Prostate gland (tissue), 2 donors: Measurements from ENCODE around the gene GZF1. TPM values are rescaled to one million over a fixed set of nuclear protein-coding genes. Genes with fewer than 3 reads are reported as not detected.

Source experiments
- DNase-seq: peaks from one replicate; pipeline ENCODE4 v3.0.0-alpha.2; 2019; ENCODE audit warnings: low spot score
- H3K27ac ChIP-seq, 2 donors: fragments of 200-600 bp; sonication (generic); 2 replicates each; pipeline ENCODE4 v1.5.1; 2017 to 2019
- H3K27me3 ChIP-seq: fragments of 200-600 bp; sonication (generic); replicated peaks from 2 replicates; pipeline ENCODE4 v1.5.1; 2019; ENCODE audit not compliant: insufficient read depth
- H3K36me3 ChIP-seq, 2 donors: fragments of 200-600 bp; sonication (generic); 1 replicate in 1 of 2; 2 replicates in 1 of 2; pipeline versions ENCODE4 v1.5.1 to v1.8.1; 2017 to 2019
- H3K4me1 ChIP-seq: fragments of 200-600 bp; sonication (generic); replicated peaks from 2 replicates; pipeline ENCODE4 v1.5.1; 2019
- H3K4me3 ChIP-seq, 2 donors: fragments of 200-600 bp; sonication (generic); 2 replicates each; pipeline ENCODE4 v1.5.1; 2017 to 2019
- H3K9me3 ChIP-seq: fragments of 200-600 bp; sonication (generic); 2 replicates; pipeline ENCODE4 v1.5.1; 2017
- CTCF ChIP-seq, 4 experiments: fragments of 200-600 bp in 2 of 4; fragments of 450-650 bp in 2 of 4; sonication (generic) in 2 of 4; IDR thresholded peaks; 1 replicate in 3 of 4; 2 replicates in 1 of 4; pipeline ENCODE4 v1.5.1; 2016 to 2019; ENCODE audit warnings: antibody characterized with exemption in 4 of 4, mild to moderate bottlenecking in 2 of 4, moderate library complexity in 2 of 4
- POLR2A ChIP-seq: fragments of 450-650 bp; IDR thresholded peaks from one replicate; pipeline ENCODE4 v1.6.1; 2016; ENCODE audit warnings: antibody characterized with exemption, mild to moderate bottlenecking
- POLR2AphosphoS5 ChIP-seq: sonication (generic); formaldehyde crosslinking; IDR thresholded peaks from one replicate; pipeline ENCODE4 v1.6.1; 2017; ENCODE audit warnings: antibody characterized with exemption
- WGBS: methylation state at CpG from one replicate; pipeline ENCODE4 v1.1.5; 2018; 5-methylcytosine and 5-hydroxymethylcytosine counted together
- intact Hi-C: fragments of 100-400 bp; cut with DNase I; formaldehyde crosslinking; loops from one replicate; pipeline ENCODE4 v1.14.2; 2022
- total RNA-seq, 2 donors: library from RNA; depleted of rRNA; stranded (reverse); fragments of >200 nt; gene quantifications; one replicate each; pipeline ENCODE4 v1.1.0, GENCODE V29; 2016

Gene GZF1
- 10 to 100 TPM in 1 of 2 donors, 1 to 10 TPM in 1; 9.4 to 45.3 TPM for total RNA-seq

GRCh38 chr20:23361476-23362391, at the start of gene GZF1:
GZF1 (plus strand) TSS chr20:23362182; CDS start chr20:23364384, 2,202 bp downstream.
- TF ChIP-seq CTCF (IDR thresholded peaks at IDR 0.05) (peak in 2 of 4 experiments; percentile 58 to 77), POLR2A (peak; percentile 94), POLR2AphosphoS5 (peak; percentile 99)
- H3K4me3 ChIP-seq = peak within 1 kb of the TSS; percentile 78 to 91
- H3K9me3 ChIP-seq = no peaks in the 10 kb centered on the region
- H3K27me3 ChIP-seq = no peaks in the 10 kb centered on the region
- peak; percentile 98 for DNase-seq
- WGBS = 1% methylated on average over 68 of the region's 114 CpGs
- H3K4me1 ChIP-seq = peaks cover 8% of the 10 kb centered on the region
- peak within 1 kb of the TSS; percentile 97 to 98 for H3K27ac ChIP-seq
- no peaks in the 10 kb centered on the region for H3K36me3 ChIP-seq
- intact Hi-C loops = loop anchor here (5.0 to 10.0 kb wide), 4 partner anchors 61 to 1633 kb away; partner anchors contain the start of genes APMAP, CST9 and NAPB

GRCh38 chr20:23313271-23313670, 48.7 kb upstream of the GZF1 start:
- no peaks in the 10 kb centered on the region for H3K27me3 ChIP-seq
- H3K9me3 ChIP-seq = no peaks in the 10 kb centered on the region
- no peak overlapping the region for H3K4me3 ChIP-seq
- H3K4me1 ChIP-seq = no peaks in the 10 kb centered on the region
- 72% methylated on average over 1 of the region's 1 CpG for WGBS
- intact Hi-C loops = no loop called here
- no peak for TF ChIP-seq POLR2AphosphoS5
- no peak for TF ChIP-seq POLR2A
- no peak for TF ChIP-seq CTCF (IDR thresholded peaks at IDR 0.05)
- H3K27ac ChIP-seq = no peak overlapping the region
- H3K36me3 ChIP-seq = no peaks in the 10 kb centered on the region
- DNase-seq = no peak

- 92% methylated on average over 5 of the region's 5 CpGs for WGBS
- intact Hi-C loops = no loop called here
These were observed 47.3 kb upstream of the GZF1 start for GRCh38 chr20:23314699-23315098.

GRCh38 chr20:23315099-23315498, 46.9 kb upstream of the GZF1 start:
- Histone ChIP-seq H3K27ac (no peak overlapping the region), H3K27me3 (no peaks in the 10 kb centered on the region), H3K4me3 (no peak overlapping the region), H3K4me1 (no peaks in the 10 kb centered on the region), H3K36me3 (no peaks in the 10 kb centered on the region), H3K9me3 (no peaks in the 10 kb centered on the region)
- no peak for DNase-seq
- 45% methylated on average over 9 of the region's 9 CpGs for WGBS
- TF ChIP-seq POLR2A (no peak), CTCF (IDR thresholded peaks at IDR 0.05) (no peak), POLR2AphosphoS5 (no peak)
- intact Hi-C loops = no loop called here

More at GRCh38 chr20:23314699-23315098, 47.3 kb upstream of the GZF1 start:
- Histone ChIP-seq H3K27me3 (no peaks in the 10 kb centered on the region), H3K27ac (no peak overlapping the region), H3K4me3 (no peak overlapping the region), H3K4me1 (no peaks in the 10 kb centered on the region), H3K9me3 (no peaks in the 10 kb centered on the region), H3K36me3 (no peaks in the 10 kb centered on the region)
- no peak for TF ChIP-seq POLR2A
- TF ChIP-seq POLR2AphosphoS5 = no peak
- no peak for TF ChIP-seq CTCF (IDR thresholded peaks at IDR 0.05)
- DNase-seq = no peak
